ENCODE measurements around the gene TMEM178A.

GRCh38 chr2:39728941-39729351 lies 63.2 kb downstream of the TMEM178A start:
- TF ChIP-seq TAF1 (IDR thresholded peaks at IDR 0.05; ENCODE audit: borderline replicate concordance, low read depth, low read length) = no peak
- no peak for TF ChIP-seq POLR2AphosphoS5 (IDR thresholded peaks at IDR 0.05; ENCODE audit: low read depth, low read length)
